Frontal cortex (tissue), 4 donors: Measurements from ENCODE around the gene APOL5. TPM values are rescaled to one million over a fixed set of nuclear protein-coding genes. Genes with fewer than 3 reads are reported as not detected.
"Not testable (repeated sequence)": the region's sequence is repeated elsewhere in the genome, so short reads cannot be mapped to it uniquely, and the experiment has no call there.

Source experiments
- DNase-seq, 2 donors: peaks; one replicate each; pipeline ENCODE4 v3.0.0; 2012; ENCODE audit warnings: low spot score in 2 of 2
- FAIRE-seq: peaks from 2 replicates; lab custom pipeline; 2012; peaks lifted over from hg19 to GRCh38; lab: Jason Lieb, UNC
- total RNA-seq: library from RNA; depleted of rRNA; stranded (reverse); fragments of >200 nt; gene quantifications from one replicate; pipeline ENCODE4 v1.2.3, GENCODE V29; 2014
- donor health status: control.
- donor health status: control.
- donor health status: control.

APOL5 gene, protein sequence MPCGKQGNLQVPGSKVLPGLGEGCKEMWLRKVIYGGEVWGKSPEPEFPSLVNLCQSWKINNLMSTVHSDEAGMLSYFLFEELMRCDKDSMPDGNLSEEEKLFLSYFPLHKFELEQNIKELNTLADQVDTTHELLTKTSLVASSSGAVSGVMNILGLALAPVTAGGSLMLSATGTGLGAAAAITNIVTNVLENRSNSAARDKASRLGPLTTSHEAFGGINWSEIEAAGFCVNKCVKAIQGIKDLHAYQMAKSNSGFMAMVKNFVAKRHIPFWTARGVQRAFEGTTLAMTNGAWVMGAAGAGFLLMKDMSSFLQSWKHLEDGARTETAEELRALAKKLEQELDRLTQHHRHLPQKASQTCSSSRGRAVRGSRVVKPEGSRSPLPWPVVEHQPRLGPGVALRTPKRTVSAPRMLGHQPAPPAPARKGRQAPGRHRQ
- total RNA-seq: not detected

GRCh38 chr22:35717572-35717971 is at the start of gene APOL5:
Gene APOL5 (plus strand): TSS chr22:35717872. CDS start chr22:35717872, 0 bp downstream.
- DNase-seq (no peak), FAIRE-seq (no peak)

- DNase-seq: no peak
- FAIRE-seq: no peak
These were observed 43.3 kb upstream of the APOL5 start for GRCh38 chr22:35674335-35674734.

DNA sequence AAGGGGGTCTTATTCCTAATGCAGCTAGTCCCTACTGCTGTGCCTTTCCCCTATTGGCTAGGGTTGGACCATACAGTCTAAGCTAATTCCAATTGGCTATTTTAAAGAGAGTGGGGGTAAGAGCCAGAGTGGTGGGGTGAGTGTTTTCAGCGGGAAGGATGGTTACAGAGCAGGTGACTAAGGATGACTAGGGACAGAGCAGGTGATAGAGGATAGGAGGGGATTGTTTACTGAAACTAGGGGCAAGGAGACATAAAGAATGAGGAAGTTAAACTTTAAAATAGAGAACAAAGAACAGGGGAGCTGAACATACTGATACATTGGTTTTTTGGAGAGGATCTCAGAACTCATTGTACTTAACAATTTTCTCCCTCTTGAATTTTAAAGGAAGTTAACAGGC is 41.6 kb upstream of the APOL5 start:
- DNase-seq, FAIRE-seq: not testable (repeated sequence)

- DNase-seq: no peak
- FAIRE-seq: no peak
These were observed 40.0 kb upstream of the APOL5 start for GRCh38 chr22:35677460-35678187.

GRCh38 chr22:35678836-35679235 is 38.8 kb upstream of the APOL5 start:
- FAIRE-seq (no peak), DNase-seq (no peak)

DNA sequence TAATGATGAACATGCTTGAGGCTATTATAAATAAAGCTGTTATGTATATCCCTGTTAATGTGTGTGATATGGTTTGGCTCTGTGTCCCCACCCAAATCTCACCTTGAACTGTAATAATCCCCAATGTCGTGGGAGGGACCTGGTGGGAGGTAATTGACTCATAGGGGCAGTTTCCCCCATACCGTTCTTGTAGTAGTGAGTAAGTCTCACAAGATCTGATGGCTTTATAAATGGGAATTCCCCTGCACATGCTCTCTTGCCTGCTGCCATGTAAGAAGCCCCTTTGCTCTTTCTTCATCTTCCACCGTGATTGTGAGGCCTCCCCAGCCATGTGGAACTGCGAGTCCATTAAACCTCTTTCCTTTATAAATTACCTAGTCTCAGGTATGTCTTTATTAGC is 38.2 kb upstream of the APOL5 start:
- not testable (repeated sequence) for DNase-seq, FAIRE-seq

- DNase-seq (no peak), FAIRE-seq (no peak)
These were observed 36.1 kb upstream of the APOL5 start for GRCh38 chr22:35681454-35682052.

DNA sequence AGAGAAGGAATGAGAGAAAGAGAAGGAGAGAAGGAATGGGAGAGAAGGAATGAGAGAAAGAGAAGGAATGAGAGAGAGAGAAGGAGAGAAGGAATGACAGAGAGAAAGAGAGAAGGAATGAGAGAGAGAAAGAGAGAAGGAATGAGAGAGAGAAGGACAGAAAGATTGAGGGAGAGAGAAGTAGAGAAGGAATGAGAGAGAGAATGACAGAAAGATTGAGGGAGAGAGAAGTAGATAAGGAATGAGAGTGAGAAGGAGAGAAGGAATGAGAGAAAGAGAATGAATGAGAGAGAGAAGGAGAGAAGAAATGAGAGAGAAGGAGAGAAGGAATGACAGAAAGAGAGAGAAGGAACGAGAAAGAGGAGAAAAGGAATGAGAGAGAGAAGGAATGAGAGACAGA is 34.1 kb upstream of the APOL5 start:
- DNase-seq (no peak), FAIRE-seq (no peak)

DNA sequence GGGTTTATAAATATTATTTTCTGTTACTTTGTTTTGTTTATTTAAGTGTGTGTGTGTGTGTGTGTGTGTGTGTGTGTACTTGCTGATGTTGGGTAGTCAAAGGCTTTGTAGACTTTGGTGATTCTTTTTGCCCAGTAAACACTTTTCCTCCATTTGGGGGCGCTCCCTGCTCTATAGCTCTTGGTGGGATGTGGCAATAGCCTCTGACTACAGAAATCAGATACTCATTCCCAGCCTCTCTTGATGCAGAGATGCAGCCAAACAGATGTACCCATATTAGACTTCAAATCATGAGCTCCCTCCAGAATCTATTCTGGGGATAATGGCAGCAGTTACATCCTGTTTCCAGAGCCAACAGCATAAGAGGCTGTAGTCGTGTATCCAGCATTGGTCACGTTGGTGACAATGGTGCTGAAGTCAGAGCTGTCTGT is 33.4 kb upstream of the APOL5 start:
- DNase-seq (no peak), FAIRE-seq (no peak)

GRCh38 chr22:35684732-35685131 is 32.9 kb upstream of the APOL5 start:
- DNase-seq (no peak), FAIRE-seq (no peak)

- no peak for FAIRE-seq
- DNase-seq: no peak
These were observed 31.9 kb upstream of the APOL5 start for GRCh38 chr22:35685731-35686130.

GRCh38 chr22:35686298-35686697 is 31.4 kb upstream of the APOL5 start:
- DNase-seq (no peak), FAIRE-seq (no peak)

GRCh38 chr22:35687461-35687860 is 30.2 kb upstream of the APOL5 start:
- DNase-seq (no peak), FAIRE-seq (no peak)

- no peak for FAIRE-seq
- no peak for DNase-seq
These were observed 28.6 kb upstream of the APOL5 start for GRCh38 chr22:35688913-35689675.

DNA sequence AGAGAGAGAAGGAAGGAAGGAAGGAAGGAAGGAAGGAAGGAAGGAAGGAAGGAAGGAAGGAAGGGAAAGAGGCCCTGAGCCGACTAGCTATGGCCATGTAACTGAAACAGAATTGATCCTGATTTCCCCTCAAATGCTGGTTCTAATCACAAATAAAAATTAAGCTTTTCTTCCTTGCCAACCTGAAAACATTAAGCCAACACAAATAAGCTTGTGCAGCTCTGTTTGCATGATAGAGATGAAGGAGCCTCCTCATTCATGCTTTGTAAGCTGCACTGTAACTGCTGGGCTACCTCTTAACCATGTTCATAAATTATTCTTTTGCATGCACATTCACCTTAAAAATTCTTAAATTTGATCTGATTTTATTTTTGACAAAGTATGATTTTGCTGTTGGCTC is 27.7 kb upstream of the APOL5 start:
- FAIRE-seq (no peak), DNase-seq (no peak)

- FAIRE-seq (no peak), DNase-seq (no peak)
These were observed 22.5 kb upstream of the APOL5 start for GRCh38 chr22:35695202-35695601.

DNA sequence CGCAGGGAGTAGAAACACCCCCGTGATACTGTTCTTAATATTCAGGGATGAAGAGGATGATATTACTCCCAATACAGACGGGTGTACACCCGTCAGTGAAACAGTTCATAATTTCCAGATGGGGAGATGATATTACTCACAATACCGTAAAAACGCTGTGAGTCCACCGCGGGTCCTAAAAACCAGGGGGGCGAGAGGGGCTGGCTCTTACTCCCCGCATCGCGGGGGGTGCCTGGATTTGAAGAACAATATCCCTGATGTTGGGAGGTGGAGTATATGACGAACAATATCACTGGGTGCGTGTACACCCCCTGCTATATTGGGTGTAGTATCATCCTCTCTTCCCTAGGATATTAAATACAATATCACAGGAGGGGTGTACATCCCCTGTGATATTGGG is 20.5 kb upstream of the APOL5 start:
- DNase-seq (no peak), FAIRE-seq (no peak)

- DNase-seq, FAIRE-seq: not testable (repeated sequence)
These were observed 17.8 kb upstream of the APOL5 start for GRCh38 chr22:35699852-35700251.

DNA sequence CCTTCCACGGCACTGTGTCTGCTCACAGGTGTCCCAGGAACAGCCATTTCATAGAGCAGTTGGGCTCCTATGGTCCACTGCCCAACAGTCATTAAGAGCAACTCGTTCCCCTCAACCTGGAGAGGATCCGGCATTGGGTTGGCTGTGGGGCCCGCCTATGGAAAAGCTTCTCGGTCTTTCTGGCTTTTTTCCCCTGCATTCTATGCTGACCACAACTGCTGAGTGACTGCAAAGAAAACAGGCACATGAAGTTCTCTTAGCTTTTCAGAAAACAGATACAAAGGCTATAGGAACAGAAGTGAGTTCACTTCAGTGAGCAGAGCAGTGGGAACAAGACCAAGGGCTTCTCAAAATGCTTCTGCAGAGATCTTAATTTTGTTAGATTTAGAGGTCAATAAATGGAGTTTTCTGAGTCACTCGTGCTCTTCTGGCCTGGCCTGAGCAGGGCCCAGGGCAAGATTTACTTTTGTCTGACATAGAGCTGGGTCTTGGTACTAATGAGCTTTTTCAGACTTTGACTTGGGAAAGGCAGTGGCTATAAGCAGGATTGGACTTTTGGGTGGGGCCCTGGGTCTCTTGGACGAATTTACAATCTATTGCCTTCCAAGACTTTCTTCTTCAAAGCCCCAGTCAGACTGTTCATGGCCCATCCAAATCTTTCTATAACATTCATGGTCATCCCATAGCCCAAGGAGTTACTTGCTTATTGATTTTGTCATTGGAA is 13.6 kb upstream of the APOL5 start:
- DNase-seq: no peak
- FAIRE-seq: no peak
